Right lobe of liver (tissue), 4 donors: ENCODE measurements around the gene HPSE2.

Source experiments
- POLR2A ChIP-seq: fragments of 450-650 bp; IDR thresholded peaks from one replicate; pipeline ENCODE4 v1.6.1; 2017; ENCODE audit warnings: antibody characterized with exemption, mild to moderate bottlenecking
- TF ChIP-seq, protein P1 (sequence below), 4 donors: fragments of 200-600 bp in 3 of 4; fragments of 450-650 bp in 1 of 4; IDR thresholded peaks; one replicate each; pipeline versions ENCODE4 v1.5.1 to v1.8.0; 2016 to 2022; ENCODE audit warnings: antibody characterized with exemption in 4 of 4, mild to moderate bottlenecking in 2 of 4
- donor health status: DM: no; HTN: no; CAD: no.
- donor health status: DM: no; HTN: no; CAD: no.
- donor health status: DM: no; HTN: yes; CAD: no.

DNA sequence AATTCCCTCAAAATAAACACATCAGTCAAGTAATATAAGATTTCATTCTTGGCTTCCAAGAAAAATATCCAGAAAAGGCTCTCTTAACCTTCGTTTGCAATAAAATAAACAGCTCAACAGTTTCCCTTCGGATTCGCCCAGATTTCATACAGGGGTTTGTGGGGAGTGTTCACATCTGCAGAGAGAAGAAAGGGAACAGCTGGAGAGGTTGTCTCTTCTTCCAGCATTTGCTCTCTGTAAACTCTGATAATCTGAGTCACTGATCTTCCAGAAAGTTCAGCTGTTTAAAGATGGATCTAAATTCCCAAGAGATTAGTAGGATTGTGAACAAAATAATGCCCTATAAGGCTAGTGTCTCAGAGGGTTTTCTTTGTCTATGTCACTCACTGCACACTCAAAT lies 277.9 kb downstream of the HPSE2 start:
- TF ChIP-seq, protein P1, sequence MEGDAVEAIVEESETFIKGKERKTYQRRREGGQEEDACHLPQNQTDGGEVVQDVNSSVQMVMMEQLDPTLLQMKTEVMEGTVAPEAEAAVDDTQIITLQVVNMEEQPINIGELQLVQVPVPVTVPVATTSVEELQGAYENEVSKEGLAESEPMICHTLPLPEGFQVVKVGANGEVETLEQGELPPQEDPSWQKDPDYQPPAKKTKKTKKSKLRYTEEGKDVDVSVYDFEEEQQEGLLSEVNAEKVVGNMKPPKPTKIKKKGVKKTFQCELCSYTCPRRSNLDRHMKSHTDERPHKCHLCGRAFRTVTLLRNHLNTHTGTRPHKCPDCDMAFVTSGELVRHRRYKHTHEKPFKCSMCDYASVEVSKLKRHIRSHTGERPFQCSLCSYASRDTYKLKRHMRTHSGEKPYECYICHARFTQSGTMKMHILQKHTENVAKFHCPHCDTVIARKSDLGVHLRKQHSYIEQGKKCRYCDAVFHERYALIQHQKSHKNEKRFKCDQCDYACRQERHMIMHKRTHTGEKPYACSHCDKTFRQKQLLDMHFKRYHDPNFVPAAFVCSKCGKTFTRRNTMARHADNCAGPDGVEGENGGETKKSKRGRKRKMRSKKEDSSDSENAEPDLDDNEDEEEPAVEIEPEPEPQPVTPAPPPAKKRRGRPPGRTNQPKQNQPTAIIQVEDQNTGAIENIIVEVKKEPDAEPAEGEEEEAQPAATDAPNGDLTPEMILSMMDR (IDR thresholded peaks at IDR 0.05), result no peak
- no peak for TF ChIP-seq POLR2A
